C4-2B (cell line): Measurements from ENCODE around the gene NHSL2.

ENCODE experiments used
- H3K27ac ChIP-seq: fragments of 450-650 bp; 2 replicates; pipeline ENCODE4 v1.5.1; 2017
- CTCF ChIP-seq: fragments of 450-650 bp; conservative IDR thresholded peaks from 2 replicates; pipeline ENCODE4 v1.5.1; 2017; ENCODE audit warnings: mild to moderate bottlenecking
- ZFX ChIP-seq: fragments of 450-650 bp; IDR thresholded peaks from 2 replicates; pipeline ENCODE4 v1.6.1; 2017

Gene NHSL2

DNA sequence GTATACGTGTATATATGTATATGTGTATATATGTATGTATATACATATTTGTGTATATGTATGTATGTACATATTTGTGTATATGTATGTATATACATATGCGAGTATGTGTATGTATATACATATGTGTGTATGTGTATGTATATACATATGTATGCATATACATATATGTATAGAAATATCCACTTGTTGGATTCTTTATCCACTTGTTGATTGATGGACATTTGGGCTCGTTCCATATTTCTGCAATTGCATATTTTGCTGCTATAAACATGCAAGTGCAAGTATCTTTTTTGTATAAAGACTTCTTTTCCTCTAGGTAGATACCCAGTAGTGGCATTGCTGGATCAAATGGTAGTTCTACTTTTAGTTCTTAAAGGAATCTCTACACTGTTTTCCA lies 25.5 kb upstream of the NHSL2 start:
- no peak overlapping the region for H3K27ac ChIP-seq
- TF ChIP-seq CTCF = no peak
- no peak for TF ChIP-seq ZFX

- no peak for TF ChIP-seq ZFX
- no peak for TF ChIP-seq CTCF
These were observed 15.0 kb upstream of the NHSL2 start for GRCh38 chrX:71895607-71896006.

DNA sequence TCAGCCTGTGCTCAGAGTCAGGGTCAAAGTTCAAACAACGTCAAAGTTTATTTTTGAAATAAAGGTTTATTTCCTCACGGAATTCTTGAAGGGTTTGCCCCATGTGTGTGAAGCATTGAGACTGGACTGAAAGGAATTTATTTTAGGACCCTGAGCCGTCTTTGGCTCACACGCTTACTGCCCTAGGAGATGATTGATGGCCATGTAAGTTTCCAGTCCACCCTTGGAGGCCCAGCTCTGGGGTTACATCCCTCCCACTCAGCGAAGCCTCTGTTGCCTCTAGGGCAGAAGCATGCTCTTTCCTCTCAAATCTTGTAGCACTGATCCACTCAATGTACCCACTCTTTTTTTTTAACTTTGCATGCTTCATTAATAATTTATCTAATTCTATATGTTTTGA lies 4.5 kb upstream of the NHSL2 start:
- H3K27ac ChIP-seq = no peak overlapping the region
- TF ChIP-seq CTCF = no peak
- no peak for TF ChIP-seq ZFX

More at GRCh38 chrX:71895607-71896006, 15.0 kb upstream of the NHSL2 start:
- no peak overlapping the region for H3K27ac ChIP-seq

GRCh38 chrX:71908387-71908786 lies 2.3 kb upstream of the NHSL2 start:
- no peak overlapping the region for H3K27ac ChIP-seq
- TF ChIP-seq CTCF (no peak), ZFX (no peak)

- H3K27ac ChIP-seq = no peak overlapping the region
- TF ChIP-seq ZFX (no peak), CTCF (no peak)
These were observed 689 bp upstream of the NHSL2 start for GRCh38 chrX:71909956-71910355.

- H3K27ac ChIP-seq = no peak overlapping the region
- peak; percentile 28 for TF ChIP-seq CTCF
- TF ChIP-seq ZFX = no peak
These were observed 513 bp downstream of the NHSL2 start for GRCh38 chrX:71910986-71911730.

DNA sequence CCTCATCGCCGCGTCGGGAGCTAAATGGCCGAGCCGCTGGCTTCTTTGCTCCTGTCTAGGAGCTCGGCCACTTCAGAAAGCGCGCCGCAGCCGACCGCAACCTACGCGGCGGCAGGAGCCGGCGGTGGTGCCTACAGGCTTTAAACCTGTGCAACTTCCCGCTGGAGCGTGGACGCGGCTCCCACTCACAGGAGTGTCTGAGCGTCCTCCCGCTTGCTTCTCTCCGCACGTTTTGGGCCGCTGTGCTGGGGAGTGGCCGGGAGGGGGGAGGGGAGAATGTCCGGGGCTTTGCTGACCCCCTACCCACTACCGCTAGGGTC lies 1.0 kb downstream of the NHSL2 start:
- TF ChIP-seq CTCF (no peak), ZFX (no peak)
- no peak overlapping the region for H3K27ac ChIP-seq
